Activated CD8-positive, alpha-beta memory T cell treated with anti-CD3 and anti-CD28 coated beads for 36 hours (primary cell): ENCODE results near the gene GSTT4. TPM values are rescaled to one million over a fixed set of nuclear protein-coding genes. Genes with fewer than 3 reads are reported as not detected.
"Not testable (repeated sequence)": the region's sequence is repeated elsewhere in the genome, so short reads cannot be mapped to it uniquely, and the experiment has no call there.

Experiments
- CTCF ChIA-PET: fragments of 350-600 bp; sonication (Branson Sonifier 250); formaldehyde crosslinking; loops from one replicate; lab custom pipeline; 2021; ENCODE audit warnings: antibody characterized with exemption; lab: Charles Lee
- POLR2A ChIA-PET: fragments of 350-600 bp; sonication (Branson Sonifier 250); formaldehyde crosslinking; loops from one replicate; lab custom pipeline; 2021; ENCODE audit warnings: antibody characterized with exemption; lab: Charles Lee
- total RNA-seq, 2 experiments: library from RNA; stranded (reverse); gene quantifications; one replicate each; pipeline ENCODE4 v1.2.3, GENCODE V29; 2021

The GSTT4 gene
- not detected for total RNA-seq

- CTCF ChIA-PET = no interaction called here
Measured at GRCh38 chr22:24005201-24005600, at the start of gene GSTT4. Gene GSTT4 (minus strand): TSS chr22:24005453. CDS start chr22:24005356, 97 bp downstream.

GRCh38 chr22:24054356-24054755 is 49.1 kb upstream of the GSTT4 start:
- ChIA-PET POLR2A (no interaction called here), CTCF (no interaction called here)

More at GRCh38 chr22:24005201-24005600, at the start of gene GSTT4:
- POLR2A ChIA-PET = no interaction called here

- POLR2A ChIA-PET = no interaction called here
- CTCF ChIA-PET = no interaction called here
Measured at GRCh38 chr22:24053481-24054226, 48.4 kb upstream of the GSTT4 start.

- POLR2A ChIA-PET = no interaction called here
Measured at GRCh38 chr22:24051568-24051967, 46.3 kb upstream of the GSTT4 start.

GRCh38 chr22:24051028-24051427 is 45.8 kb upstream of the GSTT4 start:
- ChIA-PET POLR2A (no interaction called here), CTCF (no interaction called here)

More at GRCh38 chr22:24051568-24051967, 46.3 kb upstream of the GSTT4 start:
- CTCF ChIA-PET = no interaction called here

- POLR2A ChIA-PET = no interaction called here
- CTCF ChIA-PET = no interaction called here
Measured at GRCh38 chr22:24049978-24050377, 44.7 kb upstream of the GSTT4 start.

- POLR2A ChIA-PET = no interaction called here
- CTCF ChIA-PET = no interaction called here
Measured at GRCh38 chr22:24049211-24049610, 44.0 kb upstream of the GSTT4 start.

GRCh38 chr22:24046024-24046423 is 40.8 kb upstream of the GSTT4 start:
- CTCF ChIA-PET = interaction anchor here (0.7 to 1.0 kb wide), 2 partner anchors 11 to 586 kb away, joined by 3 read pairs; no protein-coding TSS in a partner anchor

GRCh38 chr22:24043958-24044357 is 38.7 kb upstream of the GSTT4 start:
- CTCF ChIA-PET = no interaction called here
- POLR2A ChIA-PET = no interaction called here

More at GRCh38 chr22:24046024-24046423, 40.8 kb upstream of the GSTT4 start:
- POLR2A ChIA-PET = no interaction called here

GRCh38 chr22:24043465-24043864 is 38.2 kb upstream of the GSTT4 start:
- CTCF ChIA-PET, POLR2A ChIA-PET: not testable (repeated sequence)

- POLR2A ChIA-PET = interaction anchor here (0.5 kb wide), 1 partner anchor 17 kb away, joined by 5 read pairs; no protein-coding TSS in a partner anchor
- CTCF ChIA-PET = interaction anchor here (1.2 kb wide), 1 partner anchor 16 kb away, joined by 3 read pairs; no protein-coding TSS in a partner anchor
Measured at GRCh38 chr22:24040946-24041345, 35.7 kb upstream of the GSTT4 start.

- ChIA-PET POLR2A (no interaction called here), CTCF (no interaction called here)
Measured at GRCh38 chr22:24039046-24039445, 33.8 kb upstream of the GSTT4 start.

GRCh38 chr22:24037851-24038765 is 32.9 kb upstream of the GSTT4 start:
- CTCF ChIA-PET = no interaction called here

GRCh38 chr22:24035296-24035695 is 30.0 kb upstream of the GSTT4 start:
- ChIA-PET POLR2A (no interaction called here), CTCF (interaction anchor here (1.2 kb wide), 1 partner anchor 10 kb away, joined by 3 read pairs; no protein-coding TSS in a partner anchor)

More at GRCh38 chr22:24037851-24038765, 32.9 kb upstream of the GSTT4 start:
- POLR2A ChIA-PET = interaction anchor here (1.0 kb wide), 1 partner anchor 27 kb away, joined by 4 read pairs; the partner anchor contains the start of gene CABIN1

- CTCF ChIA-PET = no interaction called here
- POLR2A ChIA-PET = no interaction called here
Measured at GRCh38 chr22:24033731-24034130, 28.5 kb upstream of the GSTT4 start.

- CTCF ChIA-PET = no interaction called here
- POLR2A ChIA-PET = no interaction called here
Measured at GRCh38 chr22:24030186-24030702, 25.0 kb upstream of the GSTT4 start.

GRCh38 chr22:24029304-24029703 is 24.1 kb upstream of the GSTT4 start:
- CTCF ChIA-PET = no interaction called here
- POLR2A ChIA-PET = no interaction called here

- POLR2A ChIA-PET = no interaction called here
- CTCF ChIA-PET = no interaction called here
Measured at GRCh38 chr22:24028533-24028932, 23.3 kb upstream of the GSTT4 start.

GRCh38 chr22:24027991-24028390 is 22.7 kb upstream of the GSTT4 start:
- ChIA-PET CTCF (no interaction called here), POLR2A (no interaction called here)
